Measurements from ENCODE around the gene NTRK3.
"Not testable (repeated sequence)": the region's sequence is repeated elsewhere in the genome, so short reads cannot be mapped to it uniquely, and the experiment has no call there.

Gene NTRK3

GRCh38 chr15:87866961-87867360 is 389.6 kb downstream of the NTRK3 start:
- no peak for DNase-seq

DNA sequence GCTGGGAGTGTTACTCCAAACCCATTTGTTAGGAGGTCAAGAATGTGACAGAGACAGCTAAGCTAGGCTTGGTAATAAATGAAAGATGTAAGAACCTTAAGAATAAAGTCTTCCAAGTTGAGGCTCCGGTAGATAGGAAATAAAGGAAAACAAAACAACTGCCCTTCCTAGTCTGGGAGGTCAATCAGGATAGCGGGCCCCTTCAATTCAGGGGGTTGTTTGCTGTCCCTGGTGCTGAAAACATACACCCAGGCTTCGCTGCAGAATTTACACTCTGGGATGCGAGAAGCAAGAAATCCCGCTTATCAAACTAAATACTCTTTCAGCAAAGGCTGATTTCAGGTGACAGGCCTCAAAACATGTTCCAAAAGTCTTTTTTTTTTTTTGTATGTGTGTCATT is 393.4 kb downstream of the NTRK3 start:
- peak; percentile 71 for DNase-seq

GRCh38 chr15:87860743-87861142 is 395.8 kb downstream of the NTRK3 start:
- no peak for DNase-seq

- DNase-seq = no peak
Measured at GRCh38 chr15:87858651-87859050, 397.9 kb downstream of the NTRK3 start.

GRCh38 chr15:87851497-87851896 is 405.0 kb downstream of the NTRK3 start:
- no peak for DNase-seq

GRCh38 chr15:87850916-87851315 is 405.6 kb downstream of the NTRK3 start:
- DNase-seq = no peak

DNA sequence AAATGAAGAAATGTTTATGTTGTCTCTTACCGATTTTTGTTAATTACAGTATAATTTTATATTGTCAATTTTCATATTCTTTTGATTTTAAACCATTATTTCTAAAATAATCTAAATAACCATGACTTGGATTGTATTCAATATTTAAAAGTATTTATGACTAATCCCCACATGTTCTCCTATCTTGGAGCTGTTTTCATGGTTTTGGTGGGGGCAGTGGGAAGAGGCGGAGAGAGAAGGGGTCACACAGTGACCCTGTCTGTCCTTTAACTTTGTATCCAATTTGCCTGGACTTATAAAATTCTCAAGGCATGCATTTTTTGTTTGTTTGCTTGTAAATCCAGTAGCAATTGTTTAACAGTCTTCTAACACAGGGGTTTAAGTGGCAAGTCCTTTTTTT is 407.4 kb downstream of the NTRK3 start:
- DNase-seq = no peak

GRCh38 chr15:87848012-87848411 is 408.5 kb downstream of the NTRK3 start:
- no peak for DNase-seq

DNA sequence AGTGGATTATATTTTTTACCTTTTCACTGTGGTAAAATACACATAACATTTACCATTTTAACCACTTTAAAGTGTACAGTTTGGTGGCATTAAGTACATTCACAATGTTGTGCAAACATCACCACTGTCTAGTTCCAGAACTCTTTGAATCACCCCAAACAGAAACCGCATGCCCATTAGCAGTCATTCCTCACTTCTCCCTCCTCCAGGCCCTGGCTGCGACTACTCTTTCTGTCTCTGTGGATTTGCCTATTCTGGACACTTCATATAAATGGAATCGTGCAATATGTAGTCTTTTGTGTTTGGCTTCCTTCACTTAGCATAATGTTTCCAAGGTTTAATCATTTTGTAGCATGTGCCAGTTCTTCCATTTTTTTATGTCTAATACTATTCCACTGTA is 409.8 kb downstream of the NTRK3 start:
- DNase-seq = no peak

DNA sequence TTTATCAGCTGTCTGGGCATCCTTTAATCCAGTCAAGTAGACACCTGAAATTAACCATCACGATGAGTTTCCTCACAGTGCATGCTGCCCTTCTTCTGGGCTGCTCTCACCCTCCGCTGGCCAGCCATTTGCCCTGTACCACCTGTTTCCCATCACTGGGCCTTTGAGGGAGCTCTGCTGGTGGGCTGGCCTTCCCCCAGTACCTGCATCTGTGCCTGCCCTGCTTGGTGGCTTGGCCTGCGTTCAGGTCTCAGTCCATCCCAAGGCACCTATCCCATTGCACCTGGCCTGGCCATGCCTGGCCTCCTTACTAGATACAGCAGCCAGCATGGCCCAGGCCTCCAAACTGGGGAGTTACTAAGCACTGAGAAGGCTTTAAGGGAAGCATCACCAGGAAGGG is 413.2 kb downstream of the NTRK3 start:
- no peak for DNase-seq

DNA sequence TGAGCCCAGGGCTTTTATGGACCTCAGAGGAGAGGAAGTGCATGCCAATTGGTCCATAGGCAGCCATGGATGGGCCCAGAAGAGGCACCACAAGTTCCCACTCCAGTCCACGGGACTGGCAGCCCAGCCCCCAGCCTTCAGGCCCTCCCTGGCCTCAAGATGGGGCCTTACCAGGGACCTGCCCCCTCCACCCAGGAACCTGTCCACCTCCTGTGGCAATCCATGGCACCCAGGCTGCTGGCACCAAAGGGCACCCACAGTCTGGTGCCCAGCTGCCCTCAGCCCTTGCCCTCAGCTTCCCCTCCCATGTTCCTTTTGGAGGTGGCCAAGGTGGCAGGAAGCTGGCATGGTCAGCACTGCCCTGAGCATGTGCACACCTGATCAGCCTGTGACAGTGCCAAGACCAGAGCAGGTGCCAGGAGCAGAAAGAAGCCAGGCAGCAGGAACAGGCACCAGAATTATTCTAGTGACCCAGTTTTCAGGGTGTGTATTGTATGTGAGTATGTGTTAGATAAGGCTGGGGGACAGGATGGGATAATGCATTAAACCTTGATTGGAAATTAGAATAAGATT is 415.0 kb downstream of the NTRK3 start:
- no peak for DNase-seq

DNA sequence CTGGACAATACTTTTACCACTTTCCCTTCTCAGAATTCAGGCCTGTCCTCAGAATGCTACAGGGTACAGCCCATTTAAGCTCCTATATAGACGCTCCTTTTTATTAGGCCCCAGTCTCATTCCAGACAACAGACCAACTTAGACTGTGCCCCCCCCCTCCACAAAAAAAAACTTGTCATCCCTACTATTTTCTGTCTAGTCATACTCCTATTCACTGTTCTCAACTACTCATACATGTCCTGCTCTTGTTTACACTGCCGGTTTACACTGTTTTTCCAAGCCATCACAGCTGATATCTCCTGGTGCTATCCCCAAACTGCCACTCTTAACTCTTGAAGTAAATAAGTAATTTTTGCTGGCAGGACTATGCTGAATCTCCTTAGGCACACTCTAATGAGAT is 420.7 kb downstream of the NTRK3 start:
- DNase-seq = not testable (repeated sequence)

DNA sequence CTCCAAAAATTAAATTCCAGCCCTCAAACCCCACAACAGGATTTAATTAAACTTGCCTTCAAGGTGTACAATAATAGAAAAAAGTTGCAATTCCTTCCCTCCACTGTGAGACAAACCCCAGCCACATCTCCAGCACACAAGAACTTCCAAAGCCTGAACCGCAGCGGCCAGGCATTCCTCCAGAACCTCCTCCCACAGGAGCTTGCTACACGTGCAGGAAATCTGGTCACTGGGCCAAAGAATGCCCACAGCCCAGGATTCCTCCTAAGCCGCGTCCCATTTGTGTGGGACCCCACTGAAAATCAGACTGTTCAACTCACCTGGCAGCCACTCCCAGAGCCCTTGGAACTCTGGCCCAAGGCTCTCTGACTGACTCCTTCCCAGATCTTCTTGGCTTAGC is 423.2 kb downstream of the NTRK3 start:
- DNase-seq = not testable (repeated sequence)

GRCh38 chr15:87829332-87830050 is 427.0 kb downstream of the NTRK3 start:
- no peak for DNase-seq

DNA sequence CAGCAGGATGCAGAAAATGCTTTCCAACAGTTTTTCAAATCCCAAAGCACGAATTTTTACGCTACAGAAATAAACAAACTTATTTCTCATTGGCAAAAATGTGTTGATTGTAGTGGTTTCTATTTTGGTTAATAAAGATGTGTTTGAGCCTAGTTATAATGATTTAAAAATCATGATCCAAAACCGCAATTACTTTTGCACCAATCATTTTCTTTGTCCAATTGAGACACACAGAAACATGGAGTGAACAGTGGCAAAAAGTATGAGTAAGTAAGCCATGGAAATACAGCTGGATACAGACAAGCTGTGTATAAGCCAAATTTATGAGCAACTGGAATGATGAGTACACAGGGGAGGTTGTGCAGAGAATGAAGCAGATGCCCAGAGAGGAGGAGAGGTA is 427.9 kb downstream of the NTRK3 start:
- DNase-seq = no peak

GRCh38 chr15:87827131-87827530 is 429.4 kb downstream of the NTRK3 start:
- DNase-seq = no peak

DNA sequence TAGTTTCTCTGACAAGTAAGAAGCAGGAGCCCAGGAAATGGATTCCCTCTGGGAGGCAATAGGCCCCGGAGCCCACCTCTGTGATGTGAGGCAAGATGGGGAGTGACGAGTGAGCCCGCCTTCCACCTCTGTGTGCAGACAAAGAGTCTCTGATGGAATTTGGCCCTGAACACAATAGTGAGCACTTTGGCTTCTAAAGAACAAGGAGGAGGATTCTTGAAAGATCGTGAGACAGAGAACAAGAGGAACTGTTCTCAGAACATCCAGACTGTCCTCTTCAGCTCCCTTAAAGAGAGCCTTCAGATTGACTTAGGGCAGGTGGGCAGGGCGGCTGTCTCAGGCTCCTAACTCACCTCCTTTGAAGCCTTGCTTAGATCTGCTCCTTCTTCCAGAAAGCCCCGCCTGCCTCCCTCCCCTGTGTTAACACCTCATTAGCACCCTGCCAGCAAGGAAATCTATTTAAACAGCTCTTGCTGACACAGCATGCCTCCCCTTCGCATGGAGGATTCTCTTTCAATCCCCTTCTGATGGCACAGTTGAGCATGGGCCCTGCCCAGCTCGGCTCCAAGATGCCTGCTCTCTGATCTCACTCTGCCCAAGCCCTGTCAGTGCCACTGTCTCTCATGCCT is 430.3 kb downstream of the NTRK3 start:
- DNase-seq = no peak

DNA sequence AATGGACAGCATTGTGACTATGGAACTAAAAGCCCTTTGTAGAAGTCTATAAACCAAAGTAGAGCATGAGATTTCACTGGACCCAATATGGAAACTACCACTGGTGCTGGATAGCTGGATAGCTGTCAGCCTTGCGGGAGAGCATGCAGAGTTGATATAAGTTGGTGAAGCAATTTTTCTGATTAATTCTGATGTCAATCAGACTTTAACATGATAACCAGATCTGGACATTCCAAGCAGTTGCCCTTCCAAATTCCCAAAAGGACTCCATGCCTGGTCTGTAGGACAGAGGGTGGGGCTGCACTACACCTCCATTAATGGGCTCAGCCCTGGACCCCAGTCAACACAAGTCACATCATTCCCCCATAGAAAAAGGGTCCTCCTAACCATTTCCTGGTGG is 437.8 kb downstream of the NTRK3 start:
- DNase-seq = peak; percentile 70

DNA sequence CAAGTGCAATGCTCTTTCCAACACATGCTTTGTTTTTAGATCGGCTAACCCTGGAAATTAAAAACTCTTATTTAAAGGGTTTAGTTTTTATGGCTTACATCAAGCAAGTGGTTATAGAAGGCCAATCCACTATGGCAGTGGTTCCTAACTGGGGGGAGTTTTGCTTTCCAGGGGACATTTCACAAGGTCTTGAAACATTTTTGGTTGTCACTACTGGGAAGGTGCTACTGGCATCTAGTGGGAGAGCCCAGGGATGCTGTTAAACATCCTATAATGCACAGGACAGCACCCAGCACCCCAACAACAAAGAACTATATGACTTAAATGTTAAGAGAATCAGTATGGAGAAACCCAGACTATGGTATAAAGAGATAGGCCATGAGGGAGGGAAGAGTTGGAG is 439.0 kb downstream of the NTRK3 start:
- no peak for DNase-seq

DNA sequence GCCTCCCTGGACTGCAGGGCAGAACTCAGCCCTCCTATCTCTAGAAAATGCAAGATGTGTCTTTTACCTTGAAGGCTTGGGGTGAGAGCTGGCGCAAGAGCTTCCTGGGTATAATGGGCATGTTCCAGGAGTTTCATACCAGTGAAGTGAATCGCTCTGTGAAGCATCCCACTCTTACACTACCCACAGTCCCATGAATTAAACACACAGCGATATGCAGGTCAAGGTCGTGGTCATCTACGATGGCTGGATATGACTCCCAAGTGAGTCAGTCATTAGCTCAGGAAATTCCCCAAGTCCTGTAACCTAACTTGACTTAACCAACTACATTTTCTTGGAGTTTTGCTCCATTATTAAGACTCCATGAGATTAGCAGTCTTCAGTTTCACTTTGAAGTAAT is 439.7 kb downstream of the NTRK3 start:
- DNase-seq = no peak

- no peak for DNase-seq
Measured at GRCh38 chr15:87816016-87816415, 440.5 kb downstream of the NTRK3 start.
